CD4-positive, CD25-positive, alpha-beta regulatory T cell (primary cell): ENCODE data around the gene TENM4. TPM values are rescaled to one million over a fixed set of nuclear protein-coding genes. Genes with fewer than 3 reads are reported as not detected.

Experiments
- ATAC-seq, 2 donors: fragments of 150-1000 bp; cut with Tn5 transposase; one replicate each; pipeline ENCODE4 v1.10.0; 2021; ENCODE audit warnings: low read depth in 2 of 2, moderate number of reproducible peaks in 2 of 2, moderate library complexity in 1 of 2
- DNase-seq, 3 donors: peaks; one replicate each; pipeline versions ENCODE4 v3.0.0 to v3.0.0-alpha.2; 2012 to 2022; ENCODE audit warnings: mixed read lengths in 1 of 3
- H3K27ac ChIP-seq: one replicate; pipeline ENCODE4 v1.7.0; 2013; ENCODE audit warnings: mild to moderate bottlenecking, low read length; ENCODE audit not compliant: insufficient read depth, poor library complexity, severe bottlenecking
- H3K27me3 ChIP-seq: one replicate; pipeline ENCODE4 v1.7.0; 2013; ENCODE audit warnings: low read length; ENCODE audit not compliant: control insufficient read depth, insufficient read depth
- H3K36me3 ChIP-seq: one replicate; pipeline ENCODE4 v1.7.0; 2013; ENCODE audit warnings: mild to moderate bottlenecking, low read length, moderate library complexity; ENCODE audit not compliant: control insufficient read depth, insufficient read depth
- H3K4me1 ChIP-seq: 2 replicates; pipeline ENCODE4 v1.7.0; 2013; ENCODE audit warnings: mild to moderate bottlenecking, low read length; ENCODE audit not compliant: insufficient read depth, control insufficient read depth, poor library complexity, severe bottlenecking
- H3K4me3 ChIP-seq: one replicate; pipeline ENCODE4 v1.7.0; 2013; ENCODE audit warnings: low read depth, mild to moderate bottlenecking, low read length, moderate library complexity
- H3K9me3 ChIP-seq, 2 experiments: 1 replicate in 1 of 2; 2 replicates in 1 of 2; pipeline ENCODE4 v1.7.0; 2013; ENCODE audit warnings: low read length in 2 of 2, mild to moderate bottlenecking in 1 of 2, moderate library complexity in 1 of 2; ENCODE audit not compliant: control insufficient read depth in 2 of 2
- H3K27ac Mint-ChIP-seq, 3 donors: one replicate each; pipeline ENCODE4 v1.8.0; 2020 to 2022; ENCODE audit warnings: mild to moderate bottlenecking in 3 of 3, mixed read lengths in 3 of 3, moderate library complexity in 2 of 3
- H3K27me3 Mint-ChIP-seq: one replicate; pipeline ENCODE4 v1.8.0; 2022; ENCODE audit warnings: mild to moderate bottlenecking, mixed read lengths
- H3K36me3 Mint-ChIP-seq: one replicate; pipeline ENCODE4 v1.8.0; 2020; ENCODE audit warnings: mixed read lengths
- H3K4me1 Mint-ChIP-seq, 4 donors: one replicate each; pipeline ENCODE4 v1.8.0; 2020 to 2022; ENCODE audit warnings: mixed read lengths in 4 of 4, mild to moderate bottlenecking in 1 of 4
- H3K4me3 Mint-ChIP-seq, 4 donors: one replicate each; pipeline ENCODE4 v1.8.0; 2020 to 2022; ENCODE audit warnings: mild to moderate bottlenecking in 4 of 4, mixed read lengths in 4 of 4, moderate library complexity in 3 of 4
- H3K9me3 Mint-ChIP-seq, 7 donors: one replicate each; pipeline ENCODE4 v1.8.0; 2020 to 2022; ENCODE audit warnings: mixed read lengths in 7 of 7, mild to moderate bottlenecking in 3 of 7, moderate library complexity in 2 of 7
- polyA plus RNA-seq, 4 donors: library from polyadenylated mRNA; unstranded; fragments of 300-500 nt; fragmentation: Illumina TruSeq; gene quantifications; one replicate each; pipeline ENCODE4 v1.2.3, GENCODE V29; 2021
- total RNA-seq: library from RNA; stranded (reverse); gene quantifications from one replicate; pipeline ENCODE4 v1.2.3, GENCODE V29; 2022

The TENM4 gene
- total and polyA plus RNA-seq, 5 donors from 2014 or later: 0.02 TPM; not detected in 4

- H3K4me1 Mint-ChIP-seq: no peaks in the 10 kb centered on the region
- Histone ChIP-seq H3K4me3 (no peak overlapping the region), H3K36me3 (no peaks in the 10 kb centered on the region), H3K4me1 (no peaks in the 10 kb centered on the region), H3K9me3 (no peaks in the 10 kb centered on the region), H3K27me3 (no peaks in the 10 kb centered on the region), H3K27ac (no peak overlapping the region)
- no peaks in the 10 kb centered on the region for H3K36me3 Mint-ChIP-seq
- H3K4me3 Mint-ChIP-seq: no peak overlapping the region
- H3K27me3 Mint-ChIP-seq: peaks cover 5% of the 10 kb centered on the region
- ATAC-seq: no peak
- no peak for DNase-seq
- H3K9me3 Mint-ChIP-seq: no peaks in the 10 kb centered on the region
- no peak overlapping the region for H3K27ac Mint-ChIP-seq
Observed at GRCh38 chr11:78768345-78768744, 672.5 kb downstream of the TENM4 start.

- Mint-ChIP-seq H3K4me1 (no peaks in the 10 kb centered on the region), H3K27me3 (peaks cover 7% of the 10 kb centered on the region), H3K27ac (no peak overlapping the region), H3K4me3 (no peak overlapping the region), H3K9me3 (no peaks in the 10 kb centered on the region), H3K36me3 (no peaks in the 10 kb centered on the region)
- Histone ChIP-seq H3K27me3 (no peaks in the 10 kb centered on the region), H3K9me3 (no peaks in the 10 kb centered on the region), H3K27ac (no peak overlapping the region), H3K4me1 (no peaks in the 10 kb centered on the region), H3K4me3 (no peak overlapping the region), H3K36me3 (no peaks in the 10 kb centered on the region)
- DNase-seq (no peak), ATAC-seq (no peak)
Observed at GRCh38 chr11:78767027-78767932, 673.5 kb downstream of the TENM4 start.

GRCh38 chr11:78764946-78765345 lies 675.9 kb downstream of the TENM4 start:
- no peaks in the 10 kb centered on the region for H3K36me3 ChIP-seq
- no peaks in the 10 kb centered on the region for H3K36me3 Mint-ChIP-seq
- H3K27me3 ChIP-seq: no peaks in the 10 kb centered on the region
- H3K9me3 ChIP-seq: no peaks in the 10 kb centered on the region
- peaks cover 14% of the 10 kb centered on the region for H3K27me3 Mint-ChIP-seq
- H3K4me3 ChIP-seq: no peak overlapping the region
- DNase-seq (no peak), ATAC-seq (no peak)
- H3K27ac ChIP-seq: no peak overlapping the region
- no peak overlapping the region for H3K4me3 Mint-ChIP-seq
- no peaks in the 10 kb centered on the region for H3K4me1 Mint-ChIP-seq
- H3K4me1 ChIP-seq: no peaks in the 10 kb centered on the region
- peaks cover 0 to 2% (median 0%) of the 10 kb centered on the region in 7 donors for H3K9me3 Mint-ChIP-seq
- no peak overlapping the region for H3K27ac Mint-ChIP-seq

- H3K9me3 Mint-ChIP-seq: peaks cover 0 to 2% (median 0%) of the 10 kb centered on the region in 7 donors
- H3K27me3 ChIP-seq: no peaks in the 10 kb centered on the region
- H3K27ac ChIP-seq: no peak overlapping the region
- H3K4me1 Mint-ChIP-seq: no peaks in the 10 kb centered on the region
- no peaks in the 10 kb centered on the region for H3K36me3 ChIP-seq
- no peak overlapping the region for H3K4me3 ChIP-seq
- H3K4me3 Mint-ChIP-seq: no peak overlapping the region
- no peak overlapping the region for H3K27ac Mint-ChIP-seq
- H3K4me1 ChIP-seq: no peaks in the 10 kb centered on the region
- H3K36me3 Mint-ChIP-seq: no peaks in the 10 kb centered on the region
- no peak for ATAC-seq
- no peaks in the 10 kb centered on the region for H3K9me3 ChIP-seq
- peaks cover 14% of the 10 kb centered on the region for H3K27me3 Mint-ChIP-seq
- no peak for DNase-seq
Observed at GRCh38 chr11:78763664-78764063, 677.2 kb downstream of the TENM4 start.

GRCh38 chr11:78762105-78762504 lies 678.7 kb downstream of the TENM4 start:
- no peaks in the 10 kb centered on the region for H3K9me3 ChIP-seq
- H3K4me1 ChIP-seq: no peaks in the 10 kb centered on the region
- H3K4me3 Mint-ChIP-seq: no peak overlapping the region
- H3K27me3 ChIP-seq: no peaks in the 10 kb centered on the region
- H3K36me3 Mint-ChIP-seq: no peaks in the 10 kb centered on the region
- H3K4me1 Mint-ChIP-seq: no peaks in the 10 kb centered on the region
- H3K36me3 ChIP-seq: no peaks in the 10 kb centered on the region
- no peak for DNase-seq
- no peak overlapping the region for H3K4me3 ChIP-seq
- peaks cover 9% of the 10 kb centered on the region for H3K27me3 Mint-ChIP-seq
- peaks cover 0 to 2% (median 0%) of the 10 kb centered on the region in 7 donors for H3K9me3 Mint-ChIP-seq
- no peak for ATAC-seq
- no peak overlapping the region for H3K27ac ChIP-seq
- no peak overlapping the region for H3K27ac Mint-ChIP-seq

GRCh38 chr11:78759071-78759470 lies 681.8 kb downstream of the TENM4 start:
- no peak overlapping the region for H3K27ac Mint-ChIP-seq
- H3K9me3 Mint-ChIP-seq: peaks cover 0 to 2% (median 0%) of the 10 kb centered on the region in 7 donors

GRCh38 chr11:78753297-78753696 lies 687.5 kb downstream of the TENM4 start:
- no peak overlapping the region for H3K27ac Mint-ChIP-seq
- Histone ChIP-seq H3K27ac (no peak overlapping the region), H3K9me3 (no peaks in the 10 kb centered on the region), H3K27me3 (peaks cover 4% of the 10 kb centered on the region), H3K4me3 (no peak overlapping the region), H3K36me3 (no peaks in the 10 kb centered on the region), H3K4me1 (no peaks in the 10 kb centered on the region)
- peaks cover 9% of the 10 kb centered on the region for H3K27me3 Mint-ChIP-seq
- H3K4me1 Mint-ChIP-seq: no peaks in the 10 kb centered on the region
- ATAC-seq (no peak), DNase-seq (no peak)
- no peaks in the 10 kb centered on the region for H3K36me3 Mint-ChIP-seq
- H3K9me3 Mint-ChIP-seq: no peaks in the 10 kb centered on the region
- H3K4me3 Mint-ChIP-seq: no peak overlapping the region

More at GRCh38 chr11:78759071-78759470, 681.8 kb downstream of the TENM4 start:
- Mint-ChIP-seq H3K36me3 (no peaks in the 10 kb centered on the region), H3K27me3 (peaks cover 9% of the 10 kb centered on the region), H3K4me3 (no peak overlapping the region), H3K4me1 (no peaks in the 10 kb centered on the region)
- Histone ChIP-seq H3K27me3 (no peaks in the 10 kb centered on the region), H3K4me3 (no peak overlapping the region), H3K4me1 (no peaks in the 10 kb centered on the region), H3K27ac (no peak overlapping the region), H3K9me3 (no peaks in the 10 kb centered on the region), H3K36me3 (no peaks in the 10 kb centered on the region)
- no peak for DNase-seq
- no peak for ATAC-seq

- Mint-ChIP-seq H3K27me3 (peaks cover 9% of the 10 kb centered on the region), H3K9me3 (no peaks in the 10 kb centered on the region), H3K27ac (no peak overlapping the region), H3K4me3 (no peak overlapping the region), H3K4me1 (no peaks in the 10 kb centered on the region), H3K36me3 (no peaks in the 10 kb centered on the region)
- H3K27me3 ChIP-seq: peaks cover 4% of the 10 kb centered on the region
- ATAC-seq (no peak), DNase-seq (no peak)
- H3K36me3 ChIP-seq: no peaks in the 10 kb centered on the region
- H3K4me1 ChIP-seq: no peaks in the 10 kb centered on the region
- H3K4me3 ChIP-seq: no peak overlapping the region
- H3K27ac ChIP-seq: no peak overlapping the region
- no peaks in the 10 kb centered on the region for H3K9me3 ChIP-seq
Observed at GRCh38 chr11:78752494-78752893, 688.3 kb downstream of the TENM4 start.
